Activated naive CD4-positive, alpha-beta T cell treated with anti-CD3 and anti-CD28 coated beads, Interleukin-2, amount 50 U/mL, for 16 hours (primary cell): ENCODE measurements around the gene DHX40.
"Not testable (repeated sequence)": the region's sequence is repeated elsewhere in the genome, so short reads cannot be mapped to it uniquely, and the experiment has no call there.

Experiments
- DNase-seq: peaks from one replicate; pipeline ENCODE4 v3.0.0-alpha.2; 2020

DHX40 gene, protein sequence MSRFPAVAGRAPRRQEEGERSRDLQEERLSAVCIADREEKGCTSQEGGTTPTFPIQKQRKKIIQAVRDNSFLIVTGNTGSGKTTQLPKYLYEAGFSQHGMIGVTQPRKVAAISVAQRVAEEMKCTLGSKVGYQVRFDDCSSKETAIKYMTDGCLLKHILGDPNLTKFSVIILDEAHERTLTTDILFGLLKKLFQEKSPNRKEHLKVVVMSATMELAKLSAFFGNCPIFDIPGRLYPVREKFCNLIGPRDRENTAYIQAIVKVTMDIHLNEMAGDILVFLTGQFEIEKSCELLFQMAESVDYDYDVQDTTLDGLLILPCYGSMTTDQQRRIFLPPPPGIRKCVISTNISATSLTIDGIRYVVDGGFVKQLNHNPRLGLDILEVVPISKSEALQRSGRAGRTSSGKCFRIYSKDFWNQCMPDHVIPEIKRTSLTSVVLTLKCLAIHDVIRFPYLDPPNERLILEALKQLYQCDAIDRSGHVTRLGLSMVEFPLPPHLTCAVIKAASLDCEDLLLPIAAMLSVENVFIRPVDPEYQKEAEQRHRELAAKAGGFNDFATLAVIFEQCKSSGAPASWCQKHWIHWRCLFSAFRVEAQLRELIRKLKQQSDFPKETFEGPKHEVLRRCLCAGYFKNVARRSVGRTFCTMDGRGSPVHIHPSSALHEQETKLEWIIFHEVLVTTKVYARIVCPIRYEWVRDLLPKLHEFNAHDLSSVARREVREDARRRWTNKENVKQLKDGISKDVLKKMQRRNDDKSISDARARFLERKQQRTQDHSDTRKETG

DNA sequence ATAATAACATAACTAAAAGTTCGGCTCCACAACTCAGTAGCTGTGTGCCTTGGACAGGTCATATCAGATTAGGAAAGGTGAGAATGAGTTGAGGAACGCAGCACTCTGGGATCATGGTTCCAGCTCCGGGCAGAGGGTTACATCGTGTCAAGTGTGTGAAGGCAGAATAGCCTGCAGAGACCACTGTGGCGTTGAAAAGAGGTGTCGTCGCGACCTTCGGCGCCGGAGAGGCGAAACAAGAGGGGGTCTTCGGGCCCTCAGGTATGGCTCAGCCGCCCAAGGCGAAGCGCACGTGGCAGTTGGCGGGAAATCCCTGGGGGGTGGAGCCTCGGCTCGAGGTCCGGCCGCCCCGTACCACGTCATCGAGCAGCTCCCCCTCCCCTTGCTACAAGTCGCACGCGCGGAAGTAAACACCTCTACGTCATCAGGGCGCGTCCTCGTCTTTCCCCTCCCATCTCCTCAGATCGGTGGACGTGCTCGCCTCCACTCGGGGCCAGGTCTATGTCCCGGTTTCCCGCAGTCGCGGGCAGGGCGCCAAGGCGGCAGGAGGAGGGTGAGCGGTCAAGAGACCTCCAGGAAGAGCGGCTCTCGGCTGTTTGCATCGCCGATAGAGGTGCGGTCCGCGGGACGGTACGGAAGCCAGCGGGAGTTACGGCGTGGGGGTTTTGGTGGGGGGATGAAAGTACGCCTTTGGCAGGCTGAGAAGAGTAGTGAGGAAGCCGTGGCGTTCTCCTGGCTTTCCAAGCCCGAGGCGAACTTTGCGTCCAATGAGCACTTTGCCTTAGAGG, at the start of gene DHX40:
DHX40 (plus strand) TSS at position 440 of the 788 bp plus-strand sequence; CDS start at position 502, 62 bp downstream.
- peak; percentile 95 for DNase-seq

DNA sequence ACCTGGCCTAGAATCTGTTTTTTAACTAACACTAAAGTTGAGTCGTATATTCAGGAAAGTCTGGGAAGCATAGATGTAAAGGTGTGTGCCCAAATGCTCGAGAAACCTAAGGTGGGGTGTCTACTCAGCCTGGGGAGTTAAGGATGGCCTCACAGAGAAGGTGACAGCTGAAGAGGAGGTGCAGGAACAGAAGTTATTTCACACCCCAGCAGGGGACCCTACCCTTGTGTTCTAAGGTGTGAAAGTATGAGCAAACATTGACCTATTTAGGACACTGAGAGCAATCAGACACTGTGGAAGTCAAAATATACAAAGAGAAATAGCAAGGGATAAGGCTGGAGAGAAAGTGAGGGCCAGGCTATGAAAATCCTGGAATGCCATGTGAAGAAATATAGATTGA, 49.0 kb upstream of the DHX40 start:
- no peak for DNase-seq

DNA sequence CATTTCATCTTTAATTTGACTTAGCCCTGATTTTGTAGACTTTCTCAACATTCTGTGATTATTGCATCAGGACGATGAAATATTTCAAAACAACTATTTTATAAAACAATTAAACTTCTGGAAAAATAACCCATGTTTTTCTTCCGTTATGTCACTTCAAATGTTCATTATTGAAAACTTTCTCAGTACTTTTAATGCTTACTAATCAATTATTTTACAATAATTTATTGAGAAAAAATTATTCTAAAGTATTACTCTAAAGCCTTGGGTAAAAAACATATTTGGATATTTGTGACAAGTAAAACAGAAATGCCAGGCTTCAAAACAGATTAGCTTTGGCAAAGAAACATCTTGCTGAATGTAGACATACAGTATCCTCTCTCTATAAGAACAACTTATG, 46.3 kb upstream of the DHX40 start:
- DNase-seq = no peak

DNA sequence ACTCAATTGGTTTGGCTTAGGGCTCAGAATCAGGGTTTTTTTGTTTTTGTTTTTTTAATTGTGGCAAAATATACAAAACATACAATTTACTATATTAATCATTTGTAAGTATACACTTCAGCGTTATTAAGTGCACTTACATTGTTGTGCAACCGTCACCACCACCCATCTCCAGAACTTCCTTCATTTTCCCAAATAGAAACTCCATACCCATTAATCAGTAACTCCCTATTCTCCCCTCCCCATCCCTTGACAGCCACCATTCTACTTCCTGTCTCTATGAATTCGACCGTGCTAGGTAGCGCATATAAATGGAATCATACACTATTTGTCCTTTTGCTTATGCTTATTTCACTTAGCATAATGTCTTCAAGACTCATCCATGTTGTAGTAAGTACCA, 45.2 kb upstream of the DHX40 start:
- DNase-seq = no peak

DNA sequence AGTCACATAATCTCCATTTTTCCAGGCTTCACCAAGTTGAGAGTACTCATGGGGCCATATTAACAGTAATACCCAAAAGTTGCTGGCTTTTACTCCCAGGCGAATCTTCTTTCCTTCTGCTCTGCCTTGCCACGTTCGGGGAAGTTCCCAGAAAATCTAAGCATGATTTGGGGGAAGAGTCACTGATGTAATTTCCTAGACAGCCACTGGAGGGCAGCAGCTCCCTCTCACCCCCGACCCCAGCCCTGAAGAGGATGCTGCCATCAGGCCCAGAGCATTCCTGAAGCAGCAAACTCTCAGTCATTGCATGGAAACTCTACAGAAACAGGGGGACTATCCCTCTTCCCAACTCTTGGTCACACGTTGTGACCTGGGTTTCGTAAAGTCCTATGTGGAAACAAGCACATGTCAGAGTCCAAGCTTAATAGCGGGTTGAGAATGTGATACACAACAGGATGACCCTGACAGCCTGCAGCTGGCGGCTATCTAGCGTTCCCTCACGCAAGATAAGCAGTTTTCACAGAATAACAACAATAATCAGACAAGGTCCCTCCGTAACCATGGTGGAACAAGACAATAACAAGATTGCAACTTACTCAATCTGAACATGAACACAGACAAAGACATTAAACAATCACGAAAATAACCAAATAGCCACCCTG, 43.8 kb upstream of the DHX40 start:
- DNase-seq = peak; percentile 58

DNA sequence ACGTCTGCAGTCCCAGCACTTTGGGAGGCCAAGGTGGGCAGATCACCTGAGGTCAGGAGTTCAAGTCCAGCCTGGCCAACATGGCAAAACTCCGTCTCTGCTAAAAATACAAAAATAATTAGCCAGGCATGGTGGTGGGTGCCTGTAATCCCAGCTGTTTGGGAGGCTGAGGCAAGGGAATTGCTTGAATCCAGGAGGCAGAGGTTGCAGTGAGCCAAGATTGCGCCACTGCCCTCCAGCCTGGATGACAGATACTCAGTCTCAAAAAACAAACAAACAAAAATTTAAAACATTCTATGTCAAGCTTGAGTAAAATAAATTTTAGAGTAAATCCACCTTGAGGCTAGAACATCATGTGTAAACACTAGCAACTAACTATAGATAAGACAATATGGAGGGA, 40.5 kb upstream of the DHX40 start:
- DNase-seq = not testable (repeated sequence)

DNA sequence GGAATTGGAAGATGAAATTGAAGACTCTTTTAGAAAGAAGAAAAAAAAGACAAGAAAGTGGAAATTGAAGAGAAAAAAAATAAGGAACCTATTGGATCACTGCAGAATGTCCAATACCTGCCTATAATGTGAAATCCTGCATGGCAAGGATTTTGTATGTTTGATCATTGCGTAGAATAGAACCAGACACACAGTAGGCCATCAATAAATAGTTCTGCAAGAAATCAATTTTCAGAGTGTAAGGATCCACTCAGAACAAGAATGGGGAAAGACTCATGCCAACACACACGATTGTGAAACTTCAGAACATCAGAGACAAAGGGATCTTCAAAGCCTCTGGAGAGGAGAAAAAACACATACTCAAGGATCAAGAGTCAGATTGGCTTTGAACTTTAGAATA, 39.7 kb upstream of the DHX40 start:
- no peak for DNase-seq

DNA sequence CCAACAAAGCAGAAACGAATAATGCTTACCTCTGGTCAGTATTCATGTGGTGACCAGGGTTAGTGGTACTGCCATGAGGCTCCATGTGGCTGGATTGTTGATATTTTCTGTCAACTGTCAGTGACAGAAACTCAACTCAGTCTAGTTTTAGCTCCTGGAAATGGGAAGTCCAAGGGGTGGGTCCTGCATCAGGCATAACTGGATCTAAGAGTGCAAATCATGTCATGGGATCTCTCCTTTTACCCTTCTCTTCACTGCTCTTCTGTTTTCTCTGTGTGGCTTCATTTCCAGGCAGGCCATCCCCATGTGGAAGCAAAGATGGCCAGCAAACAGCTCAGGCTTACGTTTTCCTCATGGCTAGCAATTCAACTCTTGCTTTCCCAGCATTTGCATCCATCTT, 39.0 kb upstream of the DHX40 start:
- DNase-seq = no peak

DNA sequence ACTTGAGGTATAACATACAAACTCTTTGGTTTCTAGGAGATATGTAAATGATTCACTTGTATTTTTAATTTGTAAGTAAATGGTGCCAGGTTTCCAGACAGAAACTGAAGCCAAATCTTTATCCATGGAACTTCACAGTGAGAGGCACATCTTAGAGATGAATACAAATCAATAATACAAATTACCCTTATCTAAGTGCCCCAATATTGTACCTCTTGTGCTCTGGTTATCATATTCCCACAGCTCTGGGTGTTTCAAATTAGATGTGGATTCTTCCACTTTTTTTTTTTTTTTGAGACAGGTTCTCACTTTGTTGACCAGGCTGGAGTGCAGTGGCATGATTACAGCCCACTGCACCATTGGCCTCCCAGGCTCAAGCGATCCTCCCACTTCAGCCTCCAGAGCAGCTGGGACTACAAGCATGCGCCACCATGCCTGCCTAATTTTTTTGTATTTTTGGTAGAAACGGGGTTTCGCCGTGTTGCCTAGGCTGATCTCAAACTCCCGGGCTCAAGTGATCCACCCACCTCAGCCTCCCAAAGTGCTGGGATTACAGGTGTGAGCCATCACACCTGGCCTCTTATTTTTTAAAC, 38.0 kb upstream of the DHX40 start:
- no peak for DNase-seq

DNA sequence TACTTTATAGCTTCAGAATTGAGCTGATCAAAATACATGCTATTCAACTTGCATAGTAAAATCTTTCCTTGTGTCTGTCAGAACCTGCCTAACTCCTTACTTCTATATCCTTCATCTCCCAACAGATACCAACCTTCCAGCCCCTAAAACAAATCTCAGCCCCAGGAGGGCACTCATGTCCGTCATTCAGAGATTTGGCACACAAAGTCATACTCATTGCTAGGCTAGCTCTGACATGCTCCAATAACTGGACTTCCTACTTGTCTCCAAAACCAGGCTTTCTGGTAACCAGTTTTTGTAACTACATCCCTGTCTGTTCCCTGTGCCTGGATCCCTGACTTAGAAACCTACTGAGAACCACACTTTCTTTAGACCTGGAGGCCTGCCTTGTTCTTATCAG, 37.5 kb upstream of the DHX40 start:
- DNase-seq = no peak

DNA sequence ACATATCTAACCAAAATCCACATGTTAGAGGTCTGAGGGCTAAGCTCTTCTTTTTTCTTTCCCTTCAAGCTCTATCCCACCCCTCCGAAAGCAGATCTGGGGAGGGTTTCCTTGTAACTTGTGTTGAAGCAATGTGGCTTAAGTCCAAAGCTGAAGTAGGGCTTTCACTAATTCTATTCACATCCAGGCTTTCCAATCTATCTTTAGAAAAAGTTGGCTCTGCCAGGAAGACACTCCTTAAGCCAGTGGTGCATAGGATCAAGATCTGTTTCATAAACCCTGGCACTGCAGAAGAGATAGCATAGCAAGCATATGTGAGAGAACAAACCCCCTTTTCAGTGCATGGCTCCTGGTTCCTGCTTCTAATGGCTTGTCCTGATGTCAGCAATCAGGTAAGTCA, 34.9 kb upstream of the DHX40 start:
- DNase-seq = no peak

DNA sequence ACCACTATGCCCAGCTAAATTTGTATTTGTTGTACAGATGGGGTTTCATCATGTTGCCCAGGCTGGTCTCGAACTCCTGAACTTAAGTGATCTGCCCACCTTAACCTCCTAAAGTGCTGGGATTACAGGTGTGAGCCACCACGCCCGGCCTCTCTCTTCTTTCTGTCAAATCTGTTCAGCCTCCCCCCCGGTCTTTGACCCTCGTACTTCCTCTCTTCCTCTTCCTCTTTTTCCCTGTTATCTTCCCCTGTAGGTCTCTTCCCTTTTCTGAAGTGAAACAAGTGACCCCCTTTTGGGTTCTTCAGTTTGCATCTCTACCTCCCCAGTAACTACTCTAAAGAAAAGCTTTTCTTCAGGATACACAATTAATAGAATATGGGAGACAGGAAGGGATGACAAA, 31.7 kb upstream of the DHX40 start:
- no peak for DNase-seq

DNA sequence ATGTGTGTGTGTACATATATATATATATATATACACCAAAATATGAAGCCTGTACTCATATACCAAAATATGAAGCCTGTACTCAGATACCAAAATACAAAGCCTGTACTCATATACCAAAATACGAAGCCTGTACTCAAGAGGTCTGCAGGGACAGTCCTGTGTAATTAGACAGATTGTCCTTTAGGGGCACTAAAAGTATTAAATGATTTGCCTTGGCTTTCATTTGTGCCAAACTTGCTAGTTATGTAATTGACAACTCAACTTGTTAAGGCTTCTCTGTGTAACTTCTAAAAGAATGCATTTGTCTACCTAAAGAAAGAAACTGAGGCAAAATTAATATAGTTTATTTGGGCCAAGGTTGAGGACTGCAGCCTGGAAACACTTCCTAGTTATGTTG, 30.8 kb upstream of the DHX40 start:
- no peak for DNase-seq

DNA sequence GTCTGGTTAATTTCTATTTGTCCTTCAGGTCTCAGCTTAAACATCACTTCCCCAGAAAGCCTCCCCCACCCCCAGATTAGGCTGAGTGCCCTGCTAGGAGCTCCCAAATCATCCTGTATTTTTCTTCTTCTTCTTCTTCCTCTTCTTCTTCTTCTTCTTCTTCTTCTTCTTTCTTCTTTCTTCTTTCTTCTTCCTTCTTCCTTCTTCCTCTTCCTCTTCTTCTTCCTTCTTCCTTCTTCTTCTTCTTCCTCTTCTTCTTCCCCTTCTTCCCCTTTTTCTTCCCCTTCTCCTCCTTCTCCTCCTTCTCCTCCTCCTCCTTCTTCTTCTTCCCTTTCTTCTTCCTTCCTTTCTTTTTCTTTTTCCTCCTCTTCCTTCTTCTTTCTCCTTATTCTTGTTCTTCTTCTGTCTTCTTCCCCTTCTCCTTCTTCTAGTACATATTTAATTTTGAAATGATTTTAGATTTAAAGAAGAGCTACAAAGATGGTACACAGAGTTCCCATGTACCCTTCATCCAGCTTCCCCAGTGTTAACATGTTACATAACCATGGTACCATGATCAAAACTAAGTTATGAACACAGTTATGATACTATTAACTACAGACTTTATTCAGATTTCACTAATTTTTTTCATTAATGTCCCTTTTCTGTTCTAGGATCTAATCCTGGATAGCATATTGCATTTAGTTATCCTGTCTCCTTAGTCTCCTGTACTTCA, 27.1 kb upstream of the DHX40 start:
- no peak for DNase-seq

DNA sequence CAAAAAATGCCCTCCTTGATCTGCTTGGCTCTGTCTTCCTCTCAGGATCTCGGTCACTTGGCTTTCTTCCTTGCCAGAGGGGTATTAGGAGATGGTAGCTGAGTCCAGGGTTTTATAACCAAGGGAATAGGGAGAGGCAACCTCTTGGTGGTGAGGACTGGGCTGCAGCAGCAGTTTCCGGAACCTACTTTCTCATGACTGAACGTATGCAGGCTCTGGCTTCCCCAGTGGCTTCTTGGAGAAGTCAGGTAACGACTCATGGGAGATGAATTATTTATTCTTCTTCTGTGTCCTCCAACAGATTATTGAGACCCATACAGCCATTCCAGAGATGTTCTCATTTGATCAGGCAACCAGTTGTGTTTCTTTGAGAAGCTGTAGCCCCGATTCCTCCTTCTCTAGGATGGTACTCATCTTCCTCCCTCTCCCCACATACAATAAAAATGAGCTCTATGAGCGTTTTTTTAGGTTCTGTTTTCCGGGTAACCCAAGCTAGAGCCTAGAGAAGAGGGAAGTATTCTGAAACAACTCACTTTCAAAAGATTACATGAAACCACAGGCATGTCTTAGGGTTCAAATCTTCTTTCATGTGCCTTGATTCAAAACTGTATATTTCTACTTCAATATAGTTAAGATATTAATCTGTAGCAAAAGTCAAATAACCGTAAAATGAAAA, 22.3 kb upstream of the DHX40 start:
- DNase-seq = no peak

DNA sequence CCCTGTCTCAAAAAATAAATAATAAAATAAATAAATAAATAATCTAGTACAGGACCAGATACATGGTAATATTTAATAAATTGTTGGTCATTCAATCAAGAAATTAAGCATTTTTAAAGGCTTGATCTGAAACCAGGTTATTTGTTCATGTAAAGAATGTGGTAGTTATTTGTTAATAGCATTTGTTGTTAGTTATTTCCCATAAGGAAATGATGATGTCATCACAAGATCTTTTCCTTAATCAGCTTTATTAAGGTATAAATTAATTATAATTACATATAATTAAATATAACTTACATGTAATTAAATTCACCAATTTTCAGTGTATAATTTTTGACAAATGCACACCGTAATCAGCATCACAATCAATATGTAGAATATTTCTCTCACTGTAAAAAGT, 19.5 kb upstream of the DHX40 start:
- no peak for DNase-seq

DNA sequence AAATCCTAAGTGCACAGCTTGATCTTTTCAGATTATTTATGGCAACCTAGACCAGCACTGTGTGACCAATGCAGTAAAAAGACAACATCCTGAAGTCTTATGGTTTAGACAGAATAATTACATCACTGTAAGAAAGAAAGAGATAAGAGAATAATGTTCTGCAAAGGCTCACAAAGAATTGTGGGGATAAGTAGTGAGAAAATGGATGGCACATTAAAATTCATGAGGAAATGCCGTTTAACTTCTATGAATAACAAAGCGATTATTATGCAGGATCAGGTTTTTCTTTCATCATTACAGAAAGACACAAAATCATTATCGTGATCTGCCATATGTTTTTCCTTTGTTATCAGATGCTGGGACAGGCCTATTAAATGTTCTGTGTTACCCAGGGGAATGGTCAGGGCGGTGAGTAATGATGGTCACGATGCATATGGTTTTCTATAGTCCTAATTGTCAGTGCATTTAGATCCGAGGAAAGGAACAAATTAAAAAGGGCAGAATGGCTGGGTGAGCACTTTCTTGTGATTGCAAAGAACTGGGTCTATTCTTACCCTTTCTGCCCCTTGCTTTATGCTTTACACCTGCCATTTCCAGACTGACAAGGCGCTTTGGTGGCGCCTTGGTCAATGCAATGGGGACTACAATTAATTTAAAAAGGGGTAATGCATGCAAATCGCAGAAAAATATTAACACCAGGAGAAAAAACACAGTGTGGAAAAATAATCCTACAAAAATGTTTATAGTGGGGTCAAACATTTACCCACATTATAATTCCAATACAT, 18.1 kb upstream of the DHX40 start:
- DNase-seq = no peak

DNA sequence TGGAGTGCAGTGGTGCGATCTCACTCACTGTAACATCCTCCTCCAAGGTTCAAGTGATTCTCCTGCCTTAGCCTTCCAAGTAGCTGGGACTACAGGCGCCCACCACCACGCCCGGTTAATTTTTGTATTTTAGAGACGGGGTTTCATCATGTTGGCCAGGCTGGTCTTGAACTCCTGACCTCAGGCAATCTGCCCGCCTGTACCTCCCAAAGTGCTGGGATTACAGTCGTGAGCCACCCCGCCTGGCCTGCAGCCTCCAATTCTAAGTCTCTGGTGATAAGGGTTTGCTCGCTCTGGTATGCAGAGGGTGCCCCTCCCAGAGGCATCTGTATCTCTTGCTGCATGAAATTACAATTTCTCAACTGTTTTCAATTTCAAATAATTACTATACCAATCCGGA, 16.4 kb upstream of the DHX40 start:
- not testable (repeated sequence) for DNase-seq

DNA sequence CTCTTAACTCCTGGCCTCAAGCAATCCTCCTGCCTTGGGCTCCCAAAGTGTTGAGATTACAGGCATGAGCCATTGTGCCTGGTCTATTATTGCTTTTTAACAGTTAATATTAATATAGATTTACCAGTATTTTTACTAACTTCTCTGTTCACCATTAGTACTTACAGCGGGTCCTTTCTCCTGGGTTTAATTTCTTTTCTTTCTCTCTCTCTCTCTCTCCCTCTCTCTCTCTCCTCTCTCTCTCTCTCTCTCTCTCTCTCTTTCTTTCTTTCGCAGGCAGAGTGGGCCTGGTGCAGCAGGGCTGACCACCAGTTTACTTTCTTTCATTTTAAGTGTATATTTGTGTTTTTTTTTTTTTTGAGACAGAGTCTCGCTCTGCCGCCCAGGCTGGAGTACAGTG, 14.7 kb upstream of the DHX40 start:
- no peak for DNase-seq

DNA sequence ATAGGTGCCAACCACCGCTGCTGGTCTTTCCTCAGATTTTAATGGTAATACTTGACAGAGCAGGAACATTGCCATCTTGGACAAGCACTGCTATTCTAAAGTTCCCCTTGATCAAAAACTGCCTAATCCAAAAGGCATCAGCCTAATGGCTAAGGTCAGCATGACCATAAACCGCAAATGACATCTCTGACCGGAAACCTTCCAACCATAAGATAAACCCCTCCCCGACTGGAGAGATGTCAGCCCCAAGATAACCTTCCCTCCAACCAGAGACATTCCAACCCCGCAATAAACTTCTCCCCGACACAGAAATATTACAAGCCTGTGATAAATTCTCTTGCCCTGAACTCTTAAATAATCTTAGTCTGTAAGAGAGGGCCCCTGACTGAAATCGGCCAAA, 7.4 kb upstream of the DHX40 start:
- no peak for DNase-seq

DNA sequence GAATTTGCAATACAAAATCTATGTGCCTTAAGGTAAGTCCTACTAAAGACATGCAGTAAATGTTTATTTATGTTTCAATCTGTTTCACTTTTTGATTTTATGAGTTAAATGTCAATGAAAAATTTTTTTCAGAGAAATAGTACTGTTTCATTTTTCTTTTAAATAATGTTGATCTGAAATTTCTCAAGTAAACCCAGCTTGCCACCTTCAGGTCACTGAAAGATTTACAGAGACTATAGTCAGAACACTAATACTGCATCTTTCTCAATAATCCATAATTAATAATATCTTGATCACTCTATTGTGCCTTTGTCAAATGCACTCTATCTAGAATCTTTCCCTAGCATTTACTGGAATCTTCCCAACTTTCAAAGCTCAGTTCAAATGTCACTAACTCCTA, 6.5 kb upstream of the DHX40 start:
- DNase-seq = no peak
